ENCODE data around the gene LEKR1.
"Not testable (repeated sequence)": the region's sequence is repeated elsewhere in the genome, so short reads cannot be mapped to it uniquely, and the experiment has no call there.

Gene LEKR1

DNA sequence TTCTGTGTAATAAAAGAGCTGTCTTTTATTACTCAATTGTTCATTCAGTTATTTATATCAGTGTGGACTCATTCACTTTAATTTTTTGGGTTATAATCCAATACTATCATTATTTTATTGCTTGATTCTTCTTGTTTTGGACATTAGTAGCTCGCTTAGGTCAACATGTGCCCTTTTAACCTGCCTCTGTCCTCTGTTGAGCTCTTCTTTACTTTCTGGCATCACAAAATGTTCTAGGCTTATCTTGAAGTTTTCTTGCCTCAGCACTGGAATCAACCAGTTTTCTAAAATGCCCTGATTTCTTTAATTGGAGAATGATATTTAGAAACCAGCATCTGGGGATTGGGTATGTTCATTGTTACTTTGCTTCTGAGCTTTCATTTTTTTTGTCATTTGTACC is 82.2 kb downstream of the LEKR1 start:
- DNase-seq (ENCODE audit: low spot score), result no peak

DNA sequence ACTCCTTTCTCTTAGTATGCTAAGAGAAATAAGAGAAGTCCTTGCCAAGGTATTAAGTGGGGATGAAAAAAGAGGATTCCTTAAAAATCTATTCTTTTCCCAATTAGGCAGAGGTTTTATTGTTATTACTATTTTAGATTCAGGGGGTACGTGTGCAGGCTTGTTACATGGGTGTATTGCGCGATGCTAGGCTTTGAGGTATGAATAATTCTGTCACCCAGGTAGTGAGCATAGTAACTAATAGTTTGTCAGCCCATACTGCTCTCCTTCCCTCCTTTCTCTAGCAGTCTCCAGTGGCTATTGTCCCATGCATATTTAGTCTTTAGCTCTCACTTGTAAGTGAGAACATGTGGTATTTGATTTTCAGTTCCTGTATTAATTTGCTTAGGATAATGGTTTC is 83.9 kb downstream of the LEKR1 start:
- no peak for DNase-seq (ENCODE audit: low spot score)

DNA sequence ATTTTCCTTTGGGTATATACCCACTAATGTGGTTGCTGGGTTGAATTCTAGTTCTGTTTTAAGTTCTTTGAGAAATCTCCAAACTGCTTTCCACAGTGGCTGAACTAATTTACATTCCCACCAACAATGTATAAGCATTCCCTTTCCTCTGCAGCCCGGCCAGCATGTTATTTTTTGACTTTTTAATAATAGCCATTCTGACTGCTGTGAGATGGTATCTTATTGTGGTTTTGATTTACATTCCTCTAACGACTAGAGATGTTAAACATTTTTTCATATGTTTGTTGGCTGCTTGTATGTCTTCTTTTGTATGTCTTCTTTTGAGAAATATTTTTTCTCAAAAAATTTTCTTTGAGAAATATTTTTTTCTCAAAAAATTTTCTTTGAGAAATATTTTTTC is 84.7 kb downstream of the LEKR1 start:
- not testable (repeated sequence) for DNase-seq (ENCODE audit: low spot score)

DNA sequence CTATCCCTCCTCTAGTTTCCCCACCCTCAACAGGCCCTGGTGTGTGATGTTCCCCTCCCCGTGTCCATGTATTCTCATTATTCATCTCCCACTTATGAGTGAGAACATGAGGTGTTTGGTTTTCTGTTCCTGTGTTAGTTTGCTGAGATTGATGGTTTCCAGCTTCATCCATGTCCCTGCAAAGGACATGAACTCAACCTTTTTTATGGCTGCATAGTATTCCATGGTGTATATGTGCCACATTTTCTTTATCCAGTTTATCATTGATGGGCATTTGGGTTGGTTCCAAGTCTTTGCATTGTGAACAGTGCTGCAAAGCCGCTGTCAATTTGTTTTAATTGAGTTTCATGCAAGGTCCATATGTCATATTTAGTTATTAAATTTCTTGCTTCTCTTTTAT is 88.1 kb downstream of the LEKR1 start:
- DNase-seq (ENCODE audit: low spot score), result not testable (repeated sequence)

DNA sequence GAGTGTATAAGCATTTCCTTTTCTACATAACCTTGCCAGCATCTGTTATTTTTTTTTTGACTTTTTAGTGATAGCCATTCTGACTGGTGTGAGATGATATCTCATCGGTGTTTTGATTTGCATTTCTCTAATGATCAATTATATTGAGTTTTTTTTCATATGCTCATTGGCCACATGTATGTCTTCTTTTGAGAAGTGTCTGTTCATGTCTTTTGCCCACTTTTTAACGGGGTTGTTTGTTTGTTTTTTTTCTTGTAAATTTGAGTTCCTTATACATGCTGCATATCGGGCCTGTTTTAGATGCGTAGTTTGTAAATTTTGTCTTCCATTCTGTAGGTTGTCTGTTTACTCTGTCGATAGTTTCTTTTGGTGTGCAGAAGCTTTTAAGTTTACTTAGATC is 89.2 kb downstream of the LEKR1 start:
- DNase-seq (ENCODE audit: low spot score), result no peak

DNA sequence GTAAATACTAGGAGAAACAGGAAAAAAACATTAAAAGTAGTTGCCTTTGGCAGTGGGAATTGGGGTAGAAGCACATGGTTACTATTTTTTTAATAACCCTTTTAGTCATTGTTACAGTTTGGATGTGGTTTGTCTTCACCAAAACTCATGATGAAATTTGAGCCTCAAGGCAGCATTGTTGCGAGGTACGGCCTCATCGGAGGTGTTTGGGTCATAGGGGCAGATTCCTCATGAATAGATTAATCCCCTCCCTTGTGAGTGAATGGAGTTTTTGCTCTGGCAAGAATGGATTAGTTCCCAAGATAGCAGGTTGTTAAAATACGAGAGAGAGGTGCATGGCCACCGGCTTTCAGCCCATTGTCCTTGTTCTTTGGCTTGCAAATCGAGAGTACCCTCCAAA is 92.6 kb downstream of the LEKR1 start:
- no peak for DNase-seq (ENCODE audit: low spot score)

DNA sequence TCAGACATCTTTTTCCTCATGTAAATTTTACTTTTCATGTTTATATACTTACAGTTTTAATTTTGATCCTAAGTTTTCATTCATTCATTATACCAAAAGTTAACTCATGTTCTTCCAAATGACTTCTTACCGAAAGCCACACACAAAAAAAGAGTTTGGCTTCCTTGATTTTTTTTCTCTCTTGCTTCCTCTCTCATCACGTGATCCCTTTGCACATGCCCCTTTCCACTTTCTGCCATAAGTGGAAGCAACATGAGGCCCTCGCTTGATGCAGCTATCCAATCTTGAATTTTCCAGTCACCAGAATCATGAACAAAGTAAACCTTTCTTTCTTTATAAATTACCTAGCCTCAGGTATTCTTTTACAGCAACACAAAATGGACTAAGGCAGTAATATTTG is 93.7 kb downstream of the LEKR1 start:
- DNase-seq (ENCODE audit: low spot score), result no peak

DNA sequence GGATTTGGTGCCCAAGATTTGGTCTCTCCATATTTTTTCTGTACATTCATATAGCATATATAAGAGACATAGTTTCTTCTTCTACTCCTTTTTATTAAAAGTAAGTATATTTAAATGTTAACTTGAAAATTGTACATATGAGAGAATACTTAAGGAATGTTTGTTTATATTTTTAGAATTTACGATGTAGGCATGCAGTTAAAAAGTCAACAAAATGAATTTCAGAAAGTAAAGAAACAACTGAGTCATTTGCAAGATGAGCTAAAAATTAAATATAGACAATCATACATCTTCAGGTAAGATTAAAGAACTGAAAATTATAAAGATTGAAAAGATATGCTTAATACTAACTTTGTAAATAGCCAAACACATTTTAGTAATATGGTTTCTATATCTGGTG is 94.2 kb downstream of the LEKR1 start:
- DNase-seq (ENCODE audit: low spot score), result no peak

DNA sequence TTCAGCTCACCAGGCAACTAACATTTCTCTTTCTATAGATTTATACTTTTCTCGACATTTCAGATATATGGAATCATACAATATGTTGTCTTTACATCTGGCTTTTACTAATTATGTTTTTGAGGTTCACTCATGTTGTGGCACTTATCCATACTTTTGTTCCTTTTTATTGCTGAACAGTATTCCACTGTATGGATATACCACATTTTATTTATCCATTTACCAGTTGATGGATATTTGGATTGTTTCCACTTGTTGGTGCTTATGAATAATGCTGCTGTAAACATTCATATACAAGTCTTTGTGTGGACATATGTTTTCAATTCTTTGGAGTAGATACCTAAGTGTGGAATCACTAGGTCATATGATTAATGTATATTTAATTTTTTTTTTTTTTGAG is 97.2 kb downstream of the LEKR1 start:
- no peak for DNase-seq (ENCODE audit: low spot score)

DNA sequence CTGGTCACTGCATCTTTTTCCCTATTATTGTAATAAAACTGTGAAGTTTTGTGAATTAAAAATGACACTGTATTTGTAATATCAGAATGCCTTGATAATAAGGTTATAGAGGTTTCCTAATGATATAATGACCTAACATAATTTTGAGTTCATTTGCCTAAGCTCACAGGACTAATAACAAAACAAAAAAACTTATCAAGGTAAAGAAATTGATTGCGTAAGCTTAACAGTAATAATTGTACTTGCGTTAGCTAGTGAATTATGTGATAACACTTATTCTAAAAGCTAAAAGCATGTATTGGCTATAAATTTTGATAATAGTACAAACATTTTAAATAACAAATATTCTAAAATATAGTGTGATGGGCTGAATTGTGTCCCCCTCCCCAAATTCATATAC is 112.6 kb downstream of the LEKR1 start:
- DNase-seq (ENCODE audit: low spot score), result no peak

DNA sequence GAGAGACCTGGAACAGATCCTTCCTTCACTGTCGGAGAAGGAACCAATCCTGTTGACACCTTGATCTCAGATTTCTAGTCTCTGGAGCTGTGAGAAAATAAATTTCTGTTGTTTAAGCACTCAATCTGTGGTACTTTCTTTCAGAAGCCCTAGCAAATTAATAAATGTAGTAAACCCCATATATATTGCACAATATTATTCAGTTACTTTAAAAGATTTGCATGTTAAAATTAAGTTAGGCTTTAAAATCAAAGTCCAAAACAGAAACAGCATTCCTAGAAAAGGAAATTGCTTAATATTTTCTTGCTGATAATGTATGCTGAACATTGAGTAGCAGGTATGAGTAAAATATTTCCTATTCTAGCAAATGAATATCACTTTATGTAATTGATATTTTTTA is 113.2 kb downstream of the LEKR1 start:
- DNase-seq (ENCODE audit: low spot score), result no peak

DNA sequence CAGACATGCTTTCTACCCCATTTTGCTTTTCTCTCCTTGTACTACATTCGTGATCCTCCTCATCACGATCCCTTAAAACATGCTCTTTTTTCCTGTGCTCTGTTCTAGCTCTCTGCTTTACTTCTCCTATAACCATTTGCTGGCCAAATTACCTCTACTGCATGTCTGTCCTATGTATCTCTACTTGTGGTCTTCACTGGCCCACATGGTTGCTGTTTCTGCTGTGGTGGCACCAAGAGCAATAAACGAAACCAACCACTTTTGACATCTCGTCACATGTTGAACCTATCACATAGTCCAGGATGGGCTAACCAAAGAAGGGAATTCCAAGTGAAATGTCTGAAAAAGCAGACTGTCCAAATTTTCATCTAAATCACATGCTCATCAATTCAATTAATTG is 115.2 kb downstream of the LEKR1 start:
- no peak for DNase-seq (ENCODE audit: low spot score)

DNA sequence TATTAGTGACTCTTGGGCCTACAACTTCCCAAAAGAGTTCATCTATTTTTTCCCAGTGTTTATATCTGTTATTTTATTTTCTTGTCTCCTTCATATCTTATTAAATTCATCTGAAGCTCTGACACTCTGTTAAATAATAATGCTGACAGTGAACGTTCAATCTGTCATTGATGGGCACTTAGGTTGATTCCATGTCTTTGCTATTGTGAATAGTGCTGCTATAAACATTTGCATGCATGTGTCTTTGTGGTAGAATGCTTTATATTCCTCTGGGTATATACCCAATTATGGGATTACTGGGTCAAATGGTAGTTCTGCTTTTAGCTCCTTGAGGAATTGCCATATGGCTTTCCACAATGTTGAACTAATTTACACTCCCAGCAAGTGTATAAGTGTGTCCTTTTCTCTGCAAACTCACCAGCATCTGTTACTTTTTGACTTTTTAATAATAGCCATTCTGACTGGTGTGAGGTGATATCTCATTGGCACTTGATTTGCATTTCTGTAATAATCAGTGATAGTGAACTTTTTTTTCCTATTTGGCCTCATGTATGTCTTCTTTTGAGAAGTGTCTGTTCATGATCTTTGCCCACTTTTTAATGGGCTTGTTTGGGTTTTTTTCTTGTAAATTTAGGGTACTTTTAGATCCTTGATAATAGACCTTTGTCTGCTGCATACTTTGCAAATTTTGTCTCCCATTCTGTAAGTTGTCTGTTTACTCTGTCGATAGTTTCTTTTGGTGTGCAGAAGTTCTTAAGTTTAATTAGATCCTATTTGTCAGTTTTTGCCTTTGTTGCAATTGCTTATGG is 122.5 kb downstream of the LEKR1 start:
- no peak for DNase-seq (ENCODE audit: low spot score)

DNA sequence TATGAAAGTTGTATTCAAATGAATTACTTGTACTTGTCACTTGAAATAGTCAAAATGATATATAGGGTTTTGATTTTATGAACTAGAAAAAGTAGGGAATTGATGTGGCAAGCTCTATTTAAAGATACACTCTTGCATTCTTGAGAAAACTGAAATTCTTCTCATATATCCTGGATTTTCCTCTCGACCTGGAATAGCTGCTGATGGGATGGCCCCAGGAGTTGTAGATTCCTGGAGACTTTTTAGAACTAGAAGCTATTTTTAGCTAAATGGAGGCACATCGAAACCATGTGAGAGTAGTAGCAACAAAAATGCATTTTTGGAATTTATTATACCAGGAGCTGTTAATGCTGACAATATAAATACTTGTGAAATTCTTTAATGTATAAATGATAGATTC is 125.9 kb downstream of the LEKR1 start:
- no peak for DNase-seq (ENCODE audit: low spot score)

DNA sequence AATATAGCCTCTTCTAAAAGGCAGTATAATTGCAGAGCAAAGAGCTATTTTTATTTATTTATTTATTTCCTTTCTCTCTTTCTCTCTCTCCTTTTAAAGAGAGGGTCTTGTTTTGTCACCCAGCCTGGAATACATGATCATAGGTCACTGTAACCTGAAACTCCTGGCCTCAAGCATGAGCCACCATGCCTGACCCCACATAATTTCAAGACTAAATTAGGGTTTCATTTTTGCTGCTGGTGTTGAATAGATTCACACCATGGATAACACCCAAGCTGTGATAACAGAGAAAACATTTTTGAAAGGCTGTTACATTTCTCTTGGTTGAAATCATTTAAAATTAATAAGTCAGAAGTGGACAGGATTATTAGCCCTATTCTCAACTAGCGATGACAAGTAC is 131.6 kb downstream of the LEKR1 start:
- no peak for DNase-seq (ENCODE audit: low spot score)

DNA sequence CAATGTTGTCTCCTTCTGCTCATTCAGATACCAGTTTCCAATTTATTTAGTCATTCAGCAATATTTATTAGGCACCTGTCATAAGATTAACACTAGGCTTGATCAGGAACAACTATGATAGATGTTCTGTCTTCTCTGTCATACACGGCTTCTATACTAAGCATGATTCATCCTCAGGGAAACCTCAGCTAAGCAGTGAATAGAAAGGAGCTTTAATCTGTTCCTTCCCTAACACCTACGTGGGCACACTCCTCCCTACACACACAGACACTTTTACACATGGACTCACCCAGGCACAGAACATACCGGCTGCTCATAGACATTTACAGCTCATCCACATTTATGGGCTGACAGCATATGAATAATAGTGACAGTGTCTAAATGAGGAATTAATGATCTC is 136.9 kb downstream of the LEKR1 start:
- no peak for DNase-seq (ENCODE audit: low spot score)

DNA sequence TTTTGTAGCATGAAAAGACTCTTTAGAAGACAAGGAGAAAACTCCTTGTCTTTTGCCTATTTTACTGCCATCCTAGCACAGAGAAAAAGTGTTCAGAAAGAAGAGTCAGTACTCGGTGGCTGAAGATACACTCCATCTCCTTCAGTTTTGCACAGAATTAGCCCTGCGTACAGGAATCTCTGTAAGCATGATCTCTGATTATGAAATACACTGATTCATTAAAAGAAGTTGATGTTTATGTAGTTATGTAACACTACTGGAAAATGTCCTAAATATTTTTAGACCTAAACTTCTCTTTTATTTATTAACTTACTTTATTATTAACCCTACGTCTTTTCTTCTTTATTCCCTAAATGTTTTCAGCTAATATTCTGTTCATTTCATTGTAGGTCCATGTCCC is 138.4 kb downstream of the LEKR1 start:
- DNase-seq (ENCODE audit: low spot score), result no peak

DNA sequence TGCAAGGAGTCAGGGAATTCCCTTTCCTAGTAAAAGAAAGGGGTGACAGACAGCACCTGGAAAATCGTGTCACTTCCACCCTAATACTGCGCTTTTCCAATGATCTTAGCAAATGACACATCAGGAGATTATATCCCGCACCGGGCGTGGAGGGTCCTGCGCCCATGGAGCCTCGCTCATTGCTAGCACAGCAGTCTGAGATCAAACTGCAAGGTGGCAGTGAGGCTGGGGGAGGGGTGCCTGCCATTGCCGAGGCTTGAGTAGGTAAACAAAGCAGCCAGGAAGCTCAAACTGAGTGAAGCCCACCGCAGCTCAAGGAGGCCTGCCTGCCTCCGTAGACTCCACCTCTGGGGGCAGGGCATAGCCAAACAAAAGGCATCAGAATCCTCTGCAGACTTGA is 140.2 kb downstream of the LEKR1 start:
- not testable (repeated sequence) for DNase-seq (ENCODE audit: low spot score)

DNA sequence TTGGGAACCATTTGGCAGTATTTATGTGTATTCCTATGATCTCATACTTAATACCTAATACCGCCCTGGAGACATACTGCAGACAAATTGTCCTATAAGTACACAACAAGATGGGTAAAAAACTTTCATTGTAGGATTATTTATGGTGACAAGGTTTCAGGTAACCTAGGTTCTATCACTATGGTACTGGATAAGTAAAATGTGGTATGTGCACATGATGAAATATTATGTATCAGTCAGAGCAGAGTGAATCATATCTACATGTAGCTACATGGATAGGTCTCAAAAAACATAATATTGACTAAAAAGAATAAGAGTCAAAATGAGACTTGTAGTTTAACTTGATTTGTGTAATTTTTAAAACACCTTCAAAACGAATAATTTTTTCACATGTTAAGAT is 147.8 kb downstream of the LEKR1 start:
- no peak for DNase-seq (ENCODE audit: low spot score)

DNA sequence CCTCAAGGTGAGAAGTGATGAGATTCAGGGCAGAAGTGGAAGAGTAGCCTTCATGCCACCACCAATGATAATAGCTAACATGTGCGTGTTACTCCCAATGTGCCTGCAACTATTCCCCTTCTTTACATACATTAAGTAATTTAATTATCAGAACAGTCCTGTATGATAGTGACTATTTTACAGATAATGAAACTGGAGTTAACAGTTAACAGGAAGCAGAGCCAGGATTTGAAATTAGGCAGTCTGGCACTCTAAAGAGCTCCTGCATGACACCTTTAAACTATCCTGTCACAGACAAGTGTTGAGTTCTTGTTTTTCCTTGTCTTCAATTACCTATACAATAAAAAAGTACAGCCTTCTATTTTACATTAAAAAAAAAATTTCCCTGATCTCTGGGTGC is 148.8 kb downstream of the LEKR1 start:
- DNase-seq (ENCODE audit: low spot score), result no peak

DNA sequence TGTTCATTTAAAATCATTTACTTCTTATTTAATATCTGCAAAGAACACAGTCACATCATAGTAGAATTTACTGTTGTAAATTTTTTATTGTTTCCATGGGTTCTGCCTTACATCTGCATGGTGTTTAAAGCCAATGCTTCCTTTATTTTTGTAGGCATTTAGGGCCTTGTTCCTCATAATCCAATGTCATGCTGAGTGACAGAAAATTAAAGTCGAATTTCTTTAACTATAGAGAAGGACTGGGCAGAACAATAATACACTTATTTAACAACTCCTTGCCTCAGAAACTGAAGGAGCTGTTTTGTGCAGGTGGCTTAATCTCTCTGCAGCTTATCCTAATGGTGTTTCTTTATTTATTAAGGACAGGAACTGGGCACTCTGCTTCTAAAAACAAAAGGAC is 149.6 kb downstream of the LEKR1 start:
- DNase-seq (ENCODE audit: low spot score), result no peak

DNA sequence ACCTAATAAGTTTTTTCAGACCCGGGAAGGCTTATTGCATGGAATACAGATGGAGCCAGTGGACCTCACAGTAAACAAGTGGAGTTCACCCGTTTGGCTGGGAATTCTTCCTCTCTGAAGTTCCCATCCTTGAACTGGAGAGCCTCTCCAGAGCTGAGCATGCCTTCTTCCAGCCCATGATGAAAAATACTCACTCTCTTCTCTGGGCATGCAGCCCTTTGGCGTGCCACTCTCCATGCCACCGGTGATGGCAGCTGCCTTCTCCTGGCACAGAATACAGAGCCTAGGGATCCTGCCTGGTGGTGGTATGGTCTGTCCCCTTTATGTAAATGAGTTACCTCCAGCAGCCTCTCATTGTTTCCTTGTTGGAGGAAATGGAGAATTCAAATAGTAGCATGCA is 150.8 kb downstream of the LEKR1 start:
- no peak for DNase-seq (ENCODE audit: low spot score)

DNA sequence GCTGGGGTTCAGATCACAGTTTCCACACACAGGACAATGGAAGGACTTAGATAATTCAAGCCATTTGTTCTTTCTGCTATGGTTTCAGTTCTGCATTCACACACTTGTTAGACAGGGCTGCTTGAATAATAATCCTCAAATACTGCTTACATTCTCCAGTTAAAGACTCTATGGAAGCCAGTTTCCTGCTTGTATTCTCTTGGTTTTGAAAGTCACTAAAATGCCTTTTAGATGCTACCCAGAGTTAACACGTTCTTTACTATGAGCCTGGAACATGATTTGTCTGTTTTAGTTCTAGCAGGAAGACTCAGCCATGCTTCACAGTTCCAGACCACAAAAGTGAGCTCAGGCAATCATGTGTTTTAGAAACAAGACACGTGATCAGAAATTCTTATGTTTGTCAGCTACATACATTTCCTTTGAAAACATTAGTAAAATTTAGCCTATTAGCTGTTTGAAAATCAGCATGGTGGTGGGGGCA is 152.4 kb downstream of the LEKR1 start:
- DNase-seq (ENCODE audit: low spot score), result no peak

DNA sequence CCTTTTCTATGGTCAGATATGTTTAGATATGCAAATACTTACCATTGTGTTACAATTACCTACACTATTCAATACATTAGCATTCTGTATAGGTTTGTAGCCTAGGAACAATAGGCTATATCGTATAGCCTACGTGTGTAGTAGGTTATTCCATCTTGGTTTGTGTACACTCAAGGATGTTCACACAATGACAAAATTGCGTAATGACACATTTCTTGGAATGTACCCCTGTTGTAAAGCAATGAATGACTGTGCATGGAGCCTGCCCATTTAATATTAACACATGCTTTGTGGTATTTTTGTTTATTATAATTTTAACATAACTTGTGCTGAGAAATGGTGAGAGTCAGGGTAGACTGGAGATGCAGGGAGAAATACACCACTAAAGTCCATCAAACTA is 154.9 kb downstream of the LEKR1 start:
- DNase-seq (ENCODE audit: low spot score), result no peak
